ENCODE results near the gene MORF4L1. TPM values are rescaled to one million over a fixed set of nuclear protein-coding genes. Genes with fewer than 3 reads are reported as not detected.
"Not testable (repeated sequence)": the region's sequence is repeated elsewhere in the genome, so short reads cannot be mapped to it uniquely, and the experiment has no call there.

Gene MORF4L1
- total RNA-seq, 1 donor from 2014 or later: 472 TPM

DNA sequence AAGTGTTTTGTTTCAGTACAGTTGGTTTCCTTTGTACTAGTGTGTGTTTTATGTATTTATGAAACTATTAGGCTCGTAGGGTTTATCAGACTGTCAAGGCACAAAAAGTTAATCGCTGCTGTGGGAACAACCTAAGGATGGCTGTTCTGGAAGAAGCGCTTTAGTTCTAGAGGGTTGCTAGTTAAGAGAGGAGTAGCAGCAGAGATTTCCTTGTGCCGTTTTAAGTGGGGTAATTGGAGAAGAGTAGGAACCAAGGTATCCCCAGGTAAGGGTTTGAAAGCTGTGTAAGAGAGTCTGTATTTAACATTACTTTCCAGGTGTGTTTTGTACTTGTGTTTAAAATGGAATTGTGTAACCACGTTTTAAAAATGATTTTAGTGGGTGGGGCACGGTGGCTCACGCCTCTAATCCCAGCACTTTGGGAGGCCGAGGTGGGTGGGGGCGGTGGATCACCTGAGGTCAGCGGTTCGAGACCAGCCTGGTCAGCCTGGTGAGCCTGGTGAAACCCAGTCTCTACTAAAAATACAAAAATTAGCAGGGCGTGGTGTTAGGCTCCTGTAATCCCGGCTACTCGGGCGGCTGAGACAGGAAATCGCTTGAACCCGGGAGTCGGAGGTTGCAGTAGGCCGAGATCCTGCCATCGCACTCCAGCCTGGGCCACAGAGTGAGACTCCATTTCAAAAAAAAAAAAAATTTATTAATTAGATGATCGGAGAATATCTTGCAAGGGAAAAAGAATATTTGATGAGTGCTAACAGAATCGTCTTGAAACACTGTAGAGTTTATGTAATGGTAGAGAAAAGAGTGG lies 2.6 kb downstream of the MORF4L1 start:
- H3K27ac Mint-ChIP-seq (ENCODE audit: unreplicated experiment): peak overlapping the region; percentile 100
- H3K36me3 Mint-ChIP-seq (ENCODE audit: low read depth): peaks cover 4% of the 10 kb centered on the region
- DNase-seq (ENCODE audit: low read depth, low spot score): no peak
- H3K4me1 Mint-ChIP-seq: peaks cover 70% of the 10 kb centered on the region
- H3K4me3 Mint-ChIP-seq: peak overlapping the region; percentile 100
- peaks cover 7% of the 10 kb centered on the region for H3K27me3 Mint-ChIP-seq (ENCODE audit: low read depth)
- no peaks in the 10 kb centered on the region for H3K9me3 Mint-ChIP-seq
- TF ChIP-seq, protein P1, sequence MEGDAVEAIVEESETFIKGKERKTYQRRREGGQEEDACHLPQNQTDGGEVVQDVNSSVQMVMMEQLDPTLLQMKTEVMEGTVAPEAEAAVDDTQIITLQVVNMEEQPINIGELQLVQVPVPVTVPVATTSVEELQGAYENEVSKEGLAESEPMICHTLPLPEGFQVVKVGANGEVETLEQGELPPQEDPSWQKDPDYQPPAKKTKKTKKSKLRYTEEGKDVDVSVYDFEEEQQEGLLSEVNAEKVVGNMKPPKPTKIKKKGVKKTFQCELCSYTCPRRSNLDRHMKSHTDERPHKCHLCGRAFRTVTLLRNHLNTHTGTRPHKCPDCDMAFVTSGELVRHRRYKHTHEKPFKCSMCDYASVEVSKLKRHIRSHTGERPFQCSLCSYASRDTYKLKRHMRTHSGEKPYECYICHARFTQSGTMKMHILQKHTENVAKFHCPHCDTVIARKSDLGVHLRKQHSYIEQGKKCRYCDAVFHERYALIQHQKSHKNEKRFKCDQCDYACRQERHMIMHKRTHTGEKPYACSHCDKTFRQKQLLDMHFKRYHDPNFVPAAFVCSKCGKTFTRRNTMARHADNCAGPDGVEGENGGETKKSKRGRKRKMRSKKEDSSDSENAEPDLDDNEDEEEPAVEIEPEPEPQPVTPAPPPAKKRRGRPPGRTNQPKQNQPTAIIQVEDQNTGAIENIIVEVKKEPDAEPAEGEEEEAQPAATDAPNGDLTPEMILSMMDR (conservative IDR thresholded peaks at IDR 0.05): no peak

DNA sequence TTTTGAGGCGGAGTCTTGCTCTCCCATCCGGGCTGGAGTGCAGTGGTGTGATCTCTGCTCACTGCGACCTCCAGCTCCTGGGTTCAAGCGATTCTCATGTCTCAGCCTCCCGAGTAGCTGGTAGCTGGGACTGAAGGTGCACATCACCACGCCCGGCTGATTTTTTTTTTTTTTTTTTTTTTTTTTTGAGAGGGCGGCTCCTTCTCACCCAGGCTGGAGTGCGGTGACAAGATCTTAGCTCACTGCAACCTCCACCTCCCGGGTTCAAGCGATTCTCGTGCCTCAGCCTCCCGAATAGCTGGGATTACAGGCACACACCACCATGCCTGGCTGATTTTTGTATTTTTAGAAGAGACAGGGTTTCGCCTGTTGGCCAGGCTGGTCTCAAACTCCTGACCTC lies 4.3 kb downstream of the MORF4L1 start:
- Mint-ChIP-seq H3K4me1 (peaks cover 63% of the 10 kb centered on the region), H3K4me3 (peak overlapping the region; percentile 64)
- not testable (repeated sequence) for H3K36me3 Mint-ChIP-seq (ENCODE audit: low read depth); H3K27ac Mint-ChIP-seq (ENCODE audit: unreplicated experiment); H3K9me3 Mint-ChIP-seq; DNase-seq (ENCODE audit: low read depth, low spot score); H3K27me3 Mint-ChIP-seq (ENCODE audit: low read depth)

DNA sequence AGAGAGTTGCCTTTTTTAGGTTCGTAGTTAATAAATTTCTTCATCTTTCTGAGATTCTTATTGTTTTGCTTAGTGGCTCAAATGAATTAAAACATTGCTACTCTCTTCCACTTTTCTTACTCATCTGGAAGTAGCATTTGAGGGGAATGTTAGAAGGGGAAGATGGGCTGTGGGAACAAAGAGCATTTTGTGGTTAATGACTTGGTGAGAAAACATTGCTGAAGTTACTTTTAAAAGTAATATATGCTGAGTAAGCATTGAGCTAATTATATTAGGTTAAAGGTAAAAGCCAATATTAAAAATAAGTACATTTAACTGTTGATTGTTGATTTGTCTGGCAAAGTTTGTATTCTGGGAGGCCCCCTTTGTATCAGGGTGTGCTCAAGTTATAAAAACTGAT lies 5.7 kb downstream of the MORF4L1 start:
- Mint-ChIP-seq H3K9me3 (no peaks in the 10 kb centered on the region), H3K4me3 (peak overlapping the region; percentile 64), H3K27me3 (ENCODE audit: low read depth) (no peaks in the 10 kb centered on the region), H3K27ac (ENCODE audit: unreplicated experiment) (no peak overlapping the region), H3K4me1 (peaks cover 57% of the 10 kb centered on the region), H3K36me3 (ENCODE audit: low read depth) (peaks cover 3% of the 10 kb centered on the region)
- TF ChIP-seq, protein P1 (conservative IDR thresholded peaks at IDR 0.05): no peak
- no peak for DNase-seq (ENCODE audit: low read depth, low spot score)

DNA sequence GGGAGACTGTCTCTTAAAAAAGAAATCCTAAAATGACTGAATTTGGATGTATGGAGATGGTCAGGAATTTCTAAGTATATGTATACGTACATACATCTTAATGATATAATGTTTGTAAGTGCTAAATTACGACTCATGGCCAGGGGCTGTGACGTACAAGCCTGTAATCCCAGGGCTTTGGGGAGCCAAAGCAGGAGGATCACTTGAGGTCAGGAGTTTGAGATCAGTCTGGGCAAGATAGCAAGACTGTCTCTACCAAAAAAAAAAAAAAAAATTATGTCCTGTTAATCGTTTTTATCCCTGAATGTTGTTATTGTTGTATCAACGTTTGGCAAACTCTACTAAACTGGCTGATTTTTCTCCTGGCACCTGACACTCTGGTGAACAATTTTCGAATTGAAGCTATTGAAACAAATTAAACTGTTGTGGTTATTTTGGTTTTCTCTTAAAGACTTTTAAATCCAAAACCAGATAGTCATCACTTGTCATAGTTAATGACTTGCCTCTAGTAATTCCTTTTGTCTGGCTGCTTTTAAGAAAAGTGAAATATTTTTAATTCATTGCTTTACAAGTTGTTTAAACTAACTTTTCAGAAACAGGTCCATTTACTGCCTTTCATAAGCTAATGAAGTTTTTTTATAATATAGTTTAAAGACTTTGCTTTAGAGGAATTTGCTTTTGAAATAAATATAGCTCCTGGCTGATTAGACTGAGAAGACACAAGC lies 7.0 kb downstream of the MORF4L1 start:
- Mint-ChIP-seq H3K9me3 (no peaks in the 10 kb centered on the region), H3K27me3 (ENCODE audit: low read depth) (no peaks in the 10 kb centered on the region), H3K36me3 (ENCODE audit: low read depth) (peaks cover 3% of the 10 kb centered on the region), H3K27ac (ENCODE audit: unreplicated experiment) (no peak overlapping the region), H3K4me1 (peaks cover 50% of the 10 kb centered on the region), H3K4me3 (peak overlapping the region; percentile 68)
- TF ChIP-seq, protein P1 (conservative IDR thresholded peaks at IDR 0.05): no peak
- no peak for DNase-seq (ENCODE audit: low read depth, low spot score)

DNA sequence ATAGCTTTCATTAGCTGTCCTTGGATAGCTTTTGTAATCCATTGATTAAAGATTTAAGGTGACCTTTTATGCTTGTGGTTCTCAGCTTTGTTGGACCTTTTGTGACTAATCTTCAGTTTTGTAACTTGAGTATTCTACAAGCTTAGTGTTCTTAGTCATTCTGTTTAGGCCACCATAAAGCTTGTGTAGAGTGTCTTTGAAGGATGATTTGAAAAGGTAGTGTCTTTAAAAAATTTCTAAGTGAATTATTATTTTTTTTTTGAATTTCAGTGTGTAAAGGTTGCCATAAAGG lies 7.5 kb downstream of the MORF4L1 start:
- Mint-ChIP-seq H3K27me3 (ENCODE audit: low read depth) (no peaks in the 10 kb centered on the region), H3K36me3 (ENCODE audit: low read depth) (peaks cover 3% of the 10 kb centered on the region), H3K9me3 (no peaks in the 10 kb centered on the region), H3K27ac (ENCODE audit: unreplicated experiment) (no peak overlapping the region), H3K4me1 (peaks cover 47% of the 10 kb centered on the region), H3K4me3 (peak overlapping the region; percentile 68)
- TF ChIP-seq, protein P1 (conservative IDR thresholded peaks at IDR 0.05): no peak
- DNase-seq (ENCODE audit: low read depth, low spot score): no peak

DNA sequence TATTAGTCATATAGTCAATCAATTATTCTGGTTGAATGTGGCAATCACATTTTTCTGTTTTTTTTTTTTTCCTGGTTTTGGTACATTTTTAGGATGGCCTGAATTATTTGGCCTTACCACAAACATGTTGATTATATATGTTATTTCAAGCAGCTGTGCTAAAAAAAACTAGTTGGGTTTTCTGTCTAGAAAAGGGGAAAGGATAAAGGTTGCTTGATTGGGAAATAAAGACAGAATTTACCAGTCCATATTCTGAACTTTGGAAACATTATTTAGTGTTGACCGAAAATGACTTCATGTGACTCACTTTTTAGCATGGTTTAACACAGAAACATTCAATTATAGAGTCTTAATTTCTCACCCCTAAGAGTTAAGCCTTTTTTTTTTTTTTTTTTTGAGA lies 8.1 kb downstream of the MORF4L1 start:
- H3K27me3 Mint-ChIP-seq (ENCODE audit: low read depth): no peaks in the 10 kb centered on the region
- H3K27ac Mint-ChIP-seq (ENCODE audit: unreplicated experiment): no peak overlapping the region
- no peaks in the 10 kb centered on the region for H3K9me3 Mint-ChIP-seq
- H3K4me3 Mint-ChIP-seq: no peak overlapping the region
- TF ChIP-seq, protein P1 (conservative IDR thresholded peaks at IDR 0.05): no peak
- DNase-seq (ENCODE audit: low read depth, low spot score): no peak
- H3K36me3 Mint-ChIP-seq (ENCODE audit: low read depth): peaks cover 3% of the 10 kb centered on the region
- H3K4me1 Mint-ChIP-seq: peaks cover 43% of the 10 kb centered on the region
